Esophagus muscularis mucosa (tissue), 4 donors: ENCODE data around the gene PKP4.

Experiments
- CTCF ChIP-seq, 3 experiments: fragments of 200-600 bp in 2 of 3; fragments of 450-650 bp in 1 of 3; sonication (generic) in 2 of 3; IDR thresholded peaks; one replicate each; pipeline ENCODE4 v1.5.1; 2017 to 2019; ENCODE audit warnings: antibody characterized with exemption in 3 of 3, mild to moderate bottlenecking in 2 of 3, moderate library complexity in 1 of 3
- EP300 ChIP-seq: sonication (generic); formaldehyde crosslinking; IDR thresholded peaks from one replicate; pipeline ENCODE4 v1.6.1; 2017; ENCODE audit warnings: antibody characterized with exemption
- POLR2A ChIP-seq: fragments of 450-650 bp; IDR thresholded peaks from one replicate; pipeline ENCODE4 v1.6.1; 2017; ENCODE audit warnings: antibody characterized with exemption, moderate library complexity, mild to moderate bottlenecking, low read depth

GRCh38 chr2:158578703-158579330, 122.1 kb downstream of the PKP4 start:
- no peak for TF ChIP-seq CTCF (IDR thresholded peaks at IDR 0.05)
- no peak for TF ChIP-seq POLR2A
- no peak for TF ChIP-seq EP300
